H1 (cell line): Measurements from ENCODE around the gene UBE2F. TPM values are rescaled to one million over a fixed set of nuclear protein-coding genes. Genes with fewer than 3 reads are reported as not detected.

ENCODE experiments used
- ATF3 ChIP-seq: IDR thresholded peaks from 2 replicates; pipeline ENCODE4 v1.6.1; 2011; ENCODE audit warnings: low read depth, mild to moderate bottlenecking, low read length; ENCODE audit not compliant: insufficient read depth
- MAX ChIP-seq: IDR thresholded peaks from 2 replicates; pipeline ENCODE4 v1.6.1; 2012; ENCODE audit warnings: inconsistent platforms
- RNF2 ChIP-seq: fragments of 200-900, 300-1000 bp; sonication (generic); IDR thresholded peaks from 2 replicates; pipeline ENCODE4 v1.7.1; 2016; ENCODE audit warnings: borderline replicate concordance, low read depth, mild to moderate bottlenecking, antibody characterized with exemption, low read length; ENCODE audit not compliant: poor library complexity, severe bottlenecking; ENCODE audit errors: missing control alignments
- RXRA ChIP-seq: IDR thresholded peaks from 2 replicates; pipeline ENCODE4 v1.6.1; 2011; ENCODE audit warnings: low read depth, mild to moderate bottlenecking, low read length, moderate library complexity; ENCODE audit not compliant: insufficient read depth
- SIX5 ChIP-seq: IDR thresholded peaks from 2 replicates; pipeline ENCODE4 v1.6.1; 2011; ENCODE audit warnings: mild to moderate bottlenecking, low read depth, low read length
- TAF7 ChIP-seq: optimal IDR thresholded peaks from 2 replicates; pipeline ENCODE3; 2011; ENCODE audit warnings: low read depth, mild to moderate bottlenecking, inconsistent platforms, low read length, moderate library complexity, borderline replicate concordance
- TBP ChIP-seq: IDR thresholded peaks from 2 replicates; pipeline ENCODE4 v1.6.1; 2011; ENCODE audit warnings: low read depth, low read length, improper control_type of control experiment
- polyA plus RNA-seq, 7 experiments: library from polyadenylated mRNA; depleted of rRNA in 3 of 7; stranded (reverse) in 5 of 7; unstranded in 2 of 7; fragments of >200 nt in 5 of 7; fragments of 200-250 nt in 2 of 7; gene quantifications; 1 replicate in 5 of 7; 2 replicates in 1 of 7; 4 replicates in 1 of 7; pipeline versions ENCODE4 v1.2.1 to v1.2.3, GENCODE V29; 2011 to 2013; ENCODE audit warnings: missing spikeins in 2 of 7, mixed read lengths in 2 of 7
- total RNA-seq: library from RNA; stranded (reverse); fragmentation: NEBNext Ultra II Directional; extraction: Animal tissue kit (Norgen Biotek cat#: 25700); gene quantifications from 2 replicates; pipeline ENCODE4 v1.2.1, GENCODE V29; 2021

Gene UBE2F
- total and polyA plus RNA-seq, 2 of the 8 experiments (the other 6 are each of a cell fraction or from before 2014, with no cell fraction given): 43.3 to 59.8 TPM

- TF ChIP-seq TBP (no peak), ATF3 (no peak), SIX5 (no peak), TAF7 (no peak), MAX (no peak), RNF2 (no peak), RXRA (no peak)
- TF ChIP-seq, all 59 proteins: peak for 0
Measured at GRCh38 chr2:237927135-237927534, 39.7 kb upstream of the UBE2F start (continued).
